ENCODE measurements around the gene PCNX4. TPM values are rescaled to one million over a fixed set of nuclear protein-coding genes. Genes with fewer than 3 reads are reported as not detected.

The PCNX4 gene
- total RNA-seq, 3 donors from 2014 or later (not counting 1 experiment from before 2014, with no cell fraction given): 51.7 to 78.3 (median 58.3) TPM

DNA sequence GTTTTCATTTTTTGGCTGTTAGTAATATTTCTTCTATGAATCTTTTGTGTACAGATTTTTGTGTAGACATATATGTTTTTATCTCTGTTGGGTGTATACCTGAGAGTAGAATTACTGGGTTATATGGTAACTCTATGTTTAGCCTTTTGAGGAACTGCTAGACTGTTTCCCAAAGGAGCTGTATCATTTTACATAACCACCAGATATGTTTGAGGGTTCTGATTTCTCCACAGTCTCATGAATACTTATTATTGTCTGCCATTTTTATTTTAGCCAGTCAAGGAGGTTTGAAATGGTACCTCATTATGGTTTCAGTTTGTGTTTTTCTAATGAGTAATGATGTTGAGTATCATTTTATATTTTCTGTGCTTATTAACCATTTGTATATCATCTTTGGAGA, 1.9 kb downstream of the PCNX4 start:
- intact Hi-C loops (cut with micrococcal nuclease): loop anchor here (2.0 to 5.0 kb wide), 4 partner anchors 61 to 611 kb away; partner anchors contain the start of genes DHRS7, JKAMP, L3HYPDH and PPM1A
- H3K27ac ChIP-seq (ENCODE audit: low read length): no peak overlapping the region
- Mint-ChIP-seq H3K4me3 (peak overlapping the region; percentile 92), H3K4me1 (peaks cover 56 to 64% of the 10 kb centered on the region in 2 donors), H3K27ac (peak overlapping the region; percentile 94 to 96), H3K36me3 (no peaks in the 10 kb centered on the region), H3K9me3 (no peaks in the 10 kb centered on the region), H3K27me3 (ENCODE audit: low read depth in 2 of 2) (peaks cover 0 to 9% of the 10 kb centered on the region in 2 donors)
- peaks cover 12% of the 10 kb centered on the region for H3K36me3 ChIP-seq (ENCODE audit: control insufficient read depth, insufficient read depth, low read length)
- DNase-seq (no peak), ATAC-seq (no peak)
- H3K27me3 ChIP-seq (ENCODE audit: control insufficient read depth, insufficient read depth, low read length): no peaks in the 10 kb centered on the region
- H3K4me1 ChIP-seq (ENCODE audit: control insufficient read depth, insufficient read depth, low read length): peaks cover 19% of the 10 kb centered on the region
- H3K9me3 ChIP-seq (ENCODE audit: control insufficient read depth, insufficient read depth, low read length): no peaks in the 10 kb centered on the region
- no peak overlapping the region for H3K4me3 ChIP-seq (ENCODE audit: low read length)
- TF ChIP-seq, protein P1, sequence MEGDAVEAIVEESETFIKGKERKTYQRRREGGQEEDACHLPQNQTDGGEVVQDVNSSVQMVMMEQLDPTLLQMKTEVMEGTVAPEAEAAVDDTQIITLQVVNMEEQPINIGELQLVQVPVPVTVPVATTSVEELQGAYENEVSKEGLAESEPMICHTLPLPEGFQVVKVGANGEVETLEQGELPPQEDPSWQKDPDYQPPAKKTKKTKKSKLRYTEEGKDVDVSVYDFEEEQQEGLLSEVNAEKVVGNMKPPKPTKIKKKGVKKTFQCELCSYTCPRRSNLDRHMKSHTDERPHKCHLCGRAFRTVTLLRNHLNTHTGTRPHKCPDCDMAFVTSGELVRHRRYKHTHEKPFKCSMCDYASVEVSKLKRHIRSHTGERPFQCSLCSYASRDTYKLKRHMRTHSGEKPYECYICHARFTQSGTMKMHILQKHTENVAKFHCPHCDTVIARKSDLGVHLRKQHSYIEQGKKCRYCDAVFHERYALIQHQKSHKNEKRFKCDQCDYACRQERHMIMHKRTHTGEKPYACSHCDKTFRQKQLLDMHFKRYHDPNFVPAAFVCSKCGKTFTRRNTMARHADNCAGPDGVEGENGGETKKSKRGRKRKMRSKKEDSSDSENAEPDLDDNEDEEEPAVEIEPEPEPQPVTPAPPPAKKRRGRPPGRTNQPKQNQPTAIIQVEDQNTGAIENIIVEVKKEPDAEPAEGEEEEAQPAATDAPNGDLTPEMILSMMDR (IDR thresholded peaks at IDR 0.05): no peak

DNA sequence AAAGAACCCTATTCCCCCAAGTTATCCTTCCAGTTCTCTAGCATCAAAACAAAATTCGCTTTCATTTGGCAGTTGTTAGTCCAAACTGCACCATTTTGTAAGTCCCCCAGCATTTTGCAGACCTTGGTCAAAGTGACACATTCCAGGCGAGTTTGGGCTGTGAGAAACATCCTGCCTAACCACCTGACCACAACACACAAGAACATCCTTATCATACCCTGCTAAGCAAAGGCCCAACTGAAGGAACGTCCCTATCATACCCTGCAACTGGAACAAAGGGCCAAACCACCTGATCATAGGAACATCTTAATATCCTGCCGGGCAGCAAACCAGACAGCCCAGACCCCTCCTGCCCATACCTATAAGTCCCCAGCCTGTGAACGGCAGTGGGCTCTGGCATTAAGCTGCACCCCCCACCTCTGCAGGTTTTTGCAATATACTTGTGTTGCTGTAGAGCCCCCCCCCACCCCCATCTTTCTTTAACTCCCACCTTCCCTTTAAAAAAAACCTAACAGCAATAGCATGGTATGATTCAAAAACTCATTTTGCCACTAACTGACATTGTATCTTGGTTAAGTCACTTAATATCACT, 2.7 kb downstream of the PCNX4 start:
- Mint-ChIP-seq H3K4me3 (peak overlapping the region; percentile 92), H3K36me3 (no peaks in the 10 kb centered on the region), H3K27ac (peak overlapping the region; percentile 94 to 96), H3K27me3 (ENCODE audit: low read depth in 2 of 2) (peaks cover 0 to 9% of the 10 kb centered on the region in 2 donors), H3K9me3 (no peaks in the 10 kb centered on the region), H3K4me1 (peaks cover 58 to 65% of the 10 kb centered on the region in 2 donors)
- TF ChIP-seq, protein P1 (IDR thresholded peaks at IDR 0.05): no peak
- peak overlapping the region; percentile 39 for H3K27ac ChIP-seq (ENCODE audit: low read length)
- DNase-seq (peak; percentile 20 to 36), ATAC-seq (no peak)
- no peaks in the 10 kb centered on the region for H3K9me3 ChIP-seq (ENCODE audit: control insufficient read depth, insufficient read depth, low read length)
- peaks cover 19% of the 10 kb centered on the region for H3K4me1 ChIP-seq (ENCODE audit: control insufficient read depth, insufficient read depth, low read length)
- WGBS (ENCODE audit: insufficient coverage): 35% methylated on average over 5 of the region's 5 CpGs
- intact Hi-C loops (cut with micrococcal nuclease): loop anchor here (5.0 kb wide), 1 partner anchor 612 kb away; the partner anchor contains the start of genes JKAMP and L3HYPDH
- H3K36me3 ChIP-seq (ENCODE audit: control insufficient read depth, insufficient read depth, low read length): peaks cover 12% of the 10 kb centered on the region
- no peaks in the 10 kb centered on the region for H3K27me3 ChIP-seq (ENCODE audit: control insufficient read depth, insufficient read depth, low read length)
- H3K4me3 ChIP-seq (ENCODE audit: low read length): no peak overlapping the region

DNA sequence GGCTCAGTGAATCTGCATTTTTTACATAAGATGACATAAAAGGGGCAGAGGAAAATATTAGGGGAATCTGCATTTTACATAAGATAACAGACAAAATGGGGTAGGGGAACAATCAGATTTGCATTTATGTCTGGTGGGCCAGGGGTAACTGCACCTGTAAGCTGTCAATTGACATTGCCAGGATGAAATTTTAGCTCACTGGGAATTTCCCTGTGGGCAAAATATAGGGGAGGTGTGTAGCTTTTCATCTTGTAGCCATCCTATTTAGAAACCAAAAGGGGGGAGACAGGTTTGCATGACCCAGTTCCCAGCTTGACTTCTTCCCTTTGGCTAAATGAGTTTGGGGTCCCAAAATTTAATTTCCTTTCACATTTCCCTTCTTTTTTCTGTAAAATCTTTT, 3.5 kb downstream of the PCNX4 start:
- intact Hi-C loops (cut with micrococcal nuclease): no loop called here
- no peaks in the 10 kb centered on the region for H3K9me3 Mint-ChIP-seq
- TF ChIP-seq, protein P1 (IDR thresholded peaks at IDR 0.05): no peak
- H3K36me3 Mint-ChIP-seq: no peaks in the 10 kb centered on the region
- ATAC-seq (no peak), DNase-seq (peak in 1 of 2 donors; percentile 41)
- no peak overlapping the region for H3K27ac ChIP-seq (ENCODE audit: low read length)
- no peak overlapping the region for H3K4me3 ChIP-seq (ENCODE audit: low read length)
- peaks cover 64 to 72% of the 10 kb centered on the region in 2 donors for H3K4me1 Mint-ChIP-seq
- H3K4me1 ChIP-seq (ENCODE audit: control insufficient read depth, insufficient read depth, low read length): peaks cover 24% of the 10 kb centered on the region
- H3K4me3 Mint-ChIP-seq: peak overlapping the region; percentile 92
- no peaks in the 10 kb centered on the region for H3K9me3 ChIP-seq (ENCODE audit: control insufficient read depth, insufficient read depth, low read length)
- peaks cover 12% of the 10 kb centered on the region for H3K36me3 ChIP-seq (ENCODE audit: control insufficient read depth, insufficient read depth, low read length)
- peak overlapping the region; percentile 94 to 96 for H3K27ac Mint-ChIP-seq
- H3K27me3 ChIP-seq (ENCODE audit: control insufficient read depth, insufficient read depth, low read length): no peaks in the 10 kb centered on the region
- H3K27me3 Mint-ChIP-seq (ENCODE audit: low read depth in 2 of 2): peaks cover 0 to 5% of the 10 kb centered on the region in 2 donors
